Esophagus muscularis mucosa (tissue), 4 donors: ENCODE data around the gene PCDHB11. TPM values are rescaled to one million over a fixed set of nuclear protein-coding genes. Genes with fewer than 3 reads are reported as not detected.
"Not testable (repeated sequence)": the region's sequence is repeated elsewhere in the genome, so short reads cannot be mapped to it uniquely, and the experiment has no call there.

Experiments
- DNase-seq: peaks from one replicate; pipeline ENCODE4 v3.0.0-alpha.2; 2017; ENCODE audit errors: extremely low spot score
- H3K27ac ChIP-seq, 4 donors: fragments of 200-600 bp; sonication (generic); replicated peaks in 1 of 4; 1 replicate in 3 of 4; 2 replicates in 1 of 4; pipeline ENCODE4 v1.5.1; 2016 to 2019; ENCODE audit warnings: mild to moderate bottlenecking in 1 of 4
- H3K27me3 ChIP-seq, 4 donors: fragments of 200-600 bp; sonication (generic); one replicate each; pipeline versions ENCODE4 v1.5.1 to v1.6.0; 2016 to 2019
- H3K36me3 ChIP-seq, 4 donors: fragments of 200-600 bp; sonication (generic); one replicate each; pipeline ENCODE4 v1.5.1; 2016 to 2019
- H3K4me1 ChIP-seq, 4 donors: fragments of 200-600 bp; sonication (generic); one replicate each; pipeline ENCODE4 v1.5.1; 2016 to 2019
- H3K4me3 ChIP-seq, 4 donors: fragments of 200-600 bp; sonication (generic); 1 replicate in 2 of 4; 2 replicates in 2 of 4; pipeline ENCODE4 v1.5.1; 2016 to 2019; ENCODE audit warnings: mild to moderate bottlenecking in 4 of 4, moderate library complexity in 1 of 4
- H3K9me3 ChIP-seq, 4 donors: fragments of 200-600 bp; sonication (generic); 1 replicate in 3 of 4; 2 replicates in 1 of 4; pipeline ENCODE4 v1.5.1; 2016 to 2019
- EP300 ChIP-seq: sonication (generic); formaldehyde crosslinking; IDR thresholded peaks from one replicate; pipeline ENCODE4 v1.6.1; 2017; ENCODE audit warnings: antibody characterized with exemption
- POLR2A ChIP-seq: fragments of 450-650 bp; IDR thresholded peaks from one replicate; pipeline ENCODE4 v1.6.1; 2017; ENCODE audit warnings: antibody characterized with exemption, moderate library complexity, mild to moderate bottlenecking, low read depth
- POLR2AphosphoS5 ChIP-seq, 2 donors: sonication (generic); formaldehyde crosslinking; IDR thresholded peaks; one replicate each; pipeline ENCODE4 v1.6.1; 2017; ENCODE audit warnings: antibody characterized with exemption in 2 of 2
- WGBS: methylation state at CpG from one replicate; pipeline ENCODE4 v1.1.5; 2018; 5-methylcytosine and 5-hydroxymethylcytosine counted together
- intact Hi-C: fragments of 100-400 bp; cut with DNase I; formaldehyde crosslinking; loops from one replicate; pipeline ENCODE4 v1.15.1; 2023
- total RNA-seq, 4 donors: library from RNA; depleted of rRNA; stranded (reverse); fragments of >200 nt; gene quantifications; one replicate each; pipeline versions ENCODE4 v1.1.0 to v1.2.1, GENCODE V29; 2016
- TF ChIP-seq, protein P1 (sequence below), 3 experiments: fragments of 200-600 bp in 2 of 3; fragments of 450-650 bp in 1 of 3; sonication (generic) in 2 of 3; IDR thresholded peaks; one replicate each; pipeline ENCODE4 v1.5.1; 2017 to 2019; ENCODE audit warnings: antibody characterized with exemption in 3 of 3, mild to moderate bottlenecking in 2 of 3, moderate library complexity in 1 of 3

PCDHB11 gene
- total RNA-seq, 4 donors from 2014 or later, result 1.7 to 4.6 (median 2.9) TPM

- no peak for DNase-seq
- Histone ChIP-seq H3K4me3 (no peak overlapping the region), H3K27me3 (peaks cover 0 to 72% (median 2%) of the 10 kb centered on the region in 4 donors), H3K36me3 (no peaks in the 10 kb centered on the region), H3K27ac (no peak overlapping the region), H3K4me1 (no peaks in the 10 kb centered on the region), H3K9me3 (peaks cover 0 to 78% (median 55%) of the 10 kb centered on the region in 4 donors)
- intact Hi-C loops, result no loop called here
- TF ChIP-seq POLR2AphosphoS5 (IDR thresholded peaks at IDR 0.05), result no peak
- TF ChIP-seq POLR2A, result no peak
- TF ChIP-seq, protein P1, sequence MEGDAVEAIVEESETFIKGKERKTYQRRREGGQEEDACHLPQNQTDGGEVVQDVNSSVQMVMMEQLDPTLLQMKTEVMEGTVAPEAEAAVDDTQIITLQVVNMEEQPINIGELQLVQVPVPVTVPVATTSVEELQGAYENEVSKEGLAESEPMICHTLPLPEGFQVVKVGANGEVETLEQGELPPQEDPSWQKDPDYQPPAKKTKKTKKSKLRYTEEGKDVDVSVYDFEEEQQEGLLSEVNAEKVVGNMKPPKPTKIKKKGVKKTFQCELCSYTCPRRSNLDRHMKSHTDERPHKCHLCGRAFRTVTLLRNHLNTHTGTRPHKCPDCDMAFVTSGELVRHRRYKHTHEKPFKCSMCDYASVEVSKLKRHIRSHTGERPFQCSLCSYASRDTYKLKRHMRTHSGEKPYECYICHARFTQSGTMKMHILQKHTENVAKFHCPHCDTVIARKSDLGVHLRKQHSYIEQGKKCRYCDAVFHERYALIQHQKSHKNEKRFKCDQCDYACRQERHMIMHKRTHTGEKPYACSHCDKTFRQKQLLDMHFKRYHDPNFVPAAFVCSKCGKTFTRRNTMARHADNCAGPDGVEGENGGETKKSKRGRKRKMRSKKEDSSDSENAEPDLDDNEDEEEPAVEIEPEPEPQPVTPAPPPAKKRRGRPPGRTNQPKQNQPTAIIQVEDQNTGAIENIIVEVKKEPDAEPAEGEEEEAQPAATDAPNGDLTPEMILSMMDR (IDR thresholded peaks at IDR 0.05), result no peak
- no peak for TF ChIP-seq EP300
- 78% methylated on average over 1 of the region's 1 CpG for WGBS
Measured at GRCh38 chr5:141175933-141176332, 23.5 kb upstream of the PCDHB11 start.

GRCh38 chr5:141177577-141178191 lies 21.7 kb upstream of the PCDHB11 start, which contains the start of gene PCDHB8:
Gene PCDHB8, plus strand, starts transcription at chr5:141177790. Its CDS starts 245 bp downstream, at chr5:141178035.
- DNase-seq, H3K36me3 ChIP-seq, intact Hi-C loops, H3K4me1 ChIP-seq, H3K27ac ChIP-seq, H3K4me3 ChIP-seq: not testable (repeated sequence)
- Histone ChIP-seq H3K27me3 (peaks cover 0 to 81% (median 2%) of the 10 kb centered on the region in 4 donors), H3K9me3 (peaks cover 0 to 84% (median 59%) of the 10 kb centered on the region in 4 donors)
- WGBS, result 32% methylated on average over 14 of the region's 18 CpGs

DNA sequence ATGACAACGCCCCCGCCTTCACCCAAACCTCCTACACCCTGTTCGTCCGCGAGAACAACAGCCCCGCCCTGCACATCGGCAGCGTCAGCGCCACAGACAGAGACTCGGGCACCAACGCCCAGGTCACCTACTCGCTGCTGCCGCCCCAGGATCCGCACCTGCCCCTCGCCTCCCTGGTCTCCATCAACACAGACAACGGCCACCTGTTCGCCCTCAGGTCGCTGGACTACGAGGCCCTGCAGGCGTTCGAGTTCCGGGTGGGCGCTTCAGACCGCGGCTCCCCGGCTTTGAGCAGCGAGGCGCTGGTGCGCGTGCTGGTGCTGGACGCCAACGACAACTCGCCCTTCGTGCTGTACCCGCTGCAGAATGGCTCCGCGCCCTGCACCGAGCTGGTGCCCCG lies 20.1 kb upstream of the PCDHB11 start:
- 35% methylated on average over 30 of the region's 39 CpGs for WGBS
- intact Hi-C loops, result not testable (repeated sequence)

GRCh38 chr5:141179876-141180275 lies 19.6 kb upstream of the PCDHB11 start:
- H3K4me3 ChIP-seq, H3K27ac ChIP-seq, intact Hi-C loops, DNase-seq, H3K36me3 ChIP-seq, H3K4me1 ChIP-seq: not testable (repeated sequence)
- Histone ChIP-seq H3K27me3 (peaks cover 0 to 81% (median 2%) of the 10 kb centered on the region in 4 donors), H3K9me3 (peaks cover 0 to 82% (median 54%) of the 10 kb centered on the region in 4 donors)
- 18% methylated on average over 18 of the region's 32 CpGs for WGBS

More for the DNA sequence above, 20.1 kb upstream of the PCDHB11 start:
- not testable (repeated sequence) for H3K27ac ChIP-seq, H3K36me3 ChIP-seq, H3K4me1 ChIP-seq, H3K4me3 ChIP-seq, DNase-seq
- Histone ChIP-seq H3K9me3 (peaks cover 0 to 82% (median 56%) of the 10 kb centered on the region in 4 donors), H3K27me3 (peaks cover 0 to 81% (median 2%) of the 10 kb centered on the region in 4 donors)

DNA sequence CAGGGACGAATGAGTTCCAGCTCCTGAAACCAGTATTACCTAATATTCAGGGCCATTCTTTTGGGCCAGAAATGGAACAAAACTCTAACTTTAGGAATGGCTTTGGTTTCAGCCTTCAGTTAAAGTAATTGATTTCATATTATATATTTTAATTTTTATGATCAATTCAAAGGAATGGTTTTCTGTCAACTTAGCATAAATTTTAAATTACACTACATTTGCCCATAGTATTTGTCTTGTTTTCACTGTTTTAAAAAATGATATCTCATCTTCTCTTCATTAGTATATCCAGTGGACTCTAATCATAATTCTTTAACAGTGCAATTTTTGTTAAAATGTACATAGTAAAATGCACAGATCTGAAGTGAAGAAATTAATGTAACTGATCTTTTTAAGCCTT lies 19.1 kb upstream of the PCDHB11 start:
- no peak for TF ChIP-seq EP300
- TF ChIP-seq POLR2A, result no peak
- Histone ChIP-seq H3K4me3 (no peak overlapping the region), H3K36me3 (no peaks in the 10 kb centered on the region), H3K9me3 (peaks cover 0 to 82% (median 52%) of the 10 kb centered on the region in 4 donors), H3K4me1 (no peaks in the 10 kb centered on the region), H3K27ac (no peak overlapping the region), H3K27me3 (peaks cover 0 to 79% (median 2%) of the 10 kb centered on the region in 4 donors)
- 63% methylated on average over 1 of the region's 1 CpG for WGBS
- intact Hi-C loops, result no loop called here
- no peak for DNase-seq

DNA sequence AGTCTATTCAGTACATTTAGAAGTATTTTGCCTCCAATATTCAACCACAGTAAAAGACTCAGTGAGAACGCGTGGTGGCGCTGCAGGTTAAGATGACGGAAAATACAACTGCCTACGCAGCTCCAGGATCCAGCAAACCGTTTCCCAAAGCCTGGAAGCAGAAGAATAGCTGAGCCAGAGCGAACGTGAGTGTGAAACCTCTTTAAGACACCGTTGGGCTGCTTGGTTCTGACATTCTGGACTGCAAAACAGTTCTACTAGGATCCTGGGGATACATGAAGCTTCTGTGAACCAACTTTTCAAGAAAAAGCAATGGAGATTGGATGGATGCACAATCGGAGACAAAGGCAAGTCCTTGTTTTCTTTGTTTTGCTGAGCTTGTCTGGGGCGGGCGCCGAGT lies 17.2 kb upstream of the PCDHB11 start, which contains the start of gene PCDHB16:
Gene PCDHB16, plus strand, starts transcription at position 140 of the 400 bp plus-strand sequence. Its CDS starts 173 bp downstream, at position 313.
- Histone ChIP-seq H3K27me3 (peaks cover 0 to 76% (median 2%) of the 10 kb centered on the region in 4 donors), H3K9me3 (peaks cover 0 to 80% (median 48%) of the 10 kb centered on the region in 4 donors), H3K4me1 (no peaks in the 10 kb centered on the region), H3K4me3 (peak within 1 kb of the TSS; percentile 40 to 52 (median 43)), H3K27ac (peak within 1 kb of the TSS; percentile 24 to 48 (median 30)), H3K36me3 (peaks cover 0 to 3% (median 0%) of the 10 kb centered on the region in 4 donors)
- peak in 1 of 2 donors; percentile 8 for TF ChIP-seq POLR2AphosphoS5 (IDR thresholded peaks at IDR 0.05)
- no peak for TF ChIP-seq EP300
- TF ChIP-seq, protein P1 (IDR thresholded peaks at IDR 0.05), result peak; percentile 36 to 42 (median 37)
- TF ChIP-seq POLR2A, result no peak
- intact Hi-C loops, result no loop called here
- WGBS, result 8% methylated on average over 13 of the region's 13 CpGs
- DNase-seq, result no peak

GRCh38 chr5:141184117-141184855 lies 15.1 kb upstream of the PCDHB11 start:
- 30% methylated on average over 7 of the region's 69 CpGs for WGBS
- H3K27ac ChIP-seq, H3K36me3 ChIP-seq, intact Hi-C loops, H3K4me3 ChIP-seq, DNase-seq, H3K4me1 ChIP-seq: not testable (repeated sequence)
- peaks cover 0 to 75% (median 2%) of the 10 kb centered on the region in 4 donors for H3K27me3 ChIP-seq
- peaks cover 0 to 79% (median 49%) of the 10 kb centered on the region in 4 donors for H3K9me3 ChIP-seq
